CD1c-positive myeloid dendritic cell (primary cell): Measurements from ENCODE around the gene ELF1.

Experiments used
- DNase-seq: peaks from one replicate; pipeline ENCODE4 v3.0.0-alpha.2; 2016; ENCODE audit errors: extremely low spot score

ELF1 gene

DNA sequence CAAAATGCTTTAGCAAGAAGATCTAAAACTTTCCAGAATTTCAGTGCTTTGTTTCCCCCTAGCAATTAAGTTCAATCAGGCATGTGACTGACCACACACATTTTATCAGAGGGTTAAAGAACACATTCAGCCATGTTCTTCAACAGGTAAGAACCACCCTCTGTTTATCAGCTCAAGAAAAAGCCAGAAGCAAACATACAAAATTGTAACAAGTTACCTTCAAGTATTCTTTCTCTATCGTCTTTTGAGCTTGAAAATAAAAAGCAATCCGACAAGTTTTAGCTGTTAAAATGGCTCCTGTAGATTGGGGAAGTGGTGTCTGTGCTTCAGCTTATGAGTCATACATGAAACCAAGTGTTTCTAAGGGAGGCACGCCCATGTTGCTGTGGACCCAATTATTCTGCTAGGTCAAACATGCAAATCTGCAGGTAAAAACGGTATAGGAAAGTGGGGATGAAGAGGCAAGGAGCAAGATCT, at the start of gene ELF1:
Gene ELF1 (minus strand): TSS at position 306 of the 477 bp plus-strand sequence. CDS start 37,262 bp downstream, outside the sequence.
- DNase-seq: peak; percentile 93

DNA sequence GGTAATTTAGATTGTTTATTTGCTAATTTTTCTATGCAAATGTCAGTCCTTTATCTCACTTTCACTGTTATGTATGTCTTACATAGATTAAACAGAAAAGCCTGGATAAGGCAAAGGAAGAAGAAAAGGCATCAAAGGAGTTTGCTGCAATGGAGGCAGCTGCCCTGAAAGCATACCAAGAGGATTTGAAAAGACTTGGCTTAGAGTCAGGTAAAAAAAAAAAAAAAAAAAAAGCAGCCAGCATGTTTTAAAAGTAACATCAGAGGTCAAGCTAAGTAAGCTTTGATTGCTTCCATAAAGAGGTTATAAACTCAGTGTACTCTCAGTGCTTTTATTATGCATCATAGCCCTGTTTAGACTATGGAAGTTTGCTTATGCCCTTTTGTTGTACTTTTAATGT, 46.0 kb upstream of the ELF1 start:
- no peak for DNase-seq

DNA sequence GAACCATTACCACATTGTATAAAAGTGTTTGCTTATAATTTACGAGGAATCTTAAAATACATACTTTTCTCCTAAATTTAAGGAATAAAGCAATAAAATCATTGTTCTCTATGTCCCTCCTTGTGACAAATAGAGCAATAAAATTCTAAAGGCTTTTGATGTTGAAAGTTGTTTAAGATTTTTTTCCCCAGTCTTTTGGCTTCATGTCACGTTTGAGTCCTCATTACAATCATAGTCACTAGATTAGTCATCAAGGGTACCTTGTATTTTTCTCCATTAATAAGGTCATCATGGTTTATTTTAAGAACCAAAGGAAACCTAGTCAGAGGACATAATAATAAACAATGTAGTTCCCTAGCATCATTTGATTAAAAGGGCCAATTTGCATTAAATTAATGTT, 45.4 kb upstream of the ELF1 start:
- no peak for DNase-seq

GRCh38 chr13:41061914-41062837, 43.1 kb upstream of the ELF1 start:
- DNase-seq: peak; percentile 82

- DNase-seq: peak; percentile 94
Observed at GRCh38 chr13:41061075-41061913, 42.2 kb upstream of the ELF1 start, which contains the start of gene WBP4. TSS of gene WBP4 (plus strand) at chr13:41061509. CDS start at chr13:41061674, 165 bp downstream.

- peak; percentile 95 for DNase-seq
Observed at GRCh38 chr13:41060724-41061074, 41.6 kb upstream of the ELF1 start.

DNA sequence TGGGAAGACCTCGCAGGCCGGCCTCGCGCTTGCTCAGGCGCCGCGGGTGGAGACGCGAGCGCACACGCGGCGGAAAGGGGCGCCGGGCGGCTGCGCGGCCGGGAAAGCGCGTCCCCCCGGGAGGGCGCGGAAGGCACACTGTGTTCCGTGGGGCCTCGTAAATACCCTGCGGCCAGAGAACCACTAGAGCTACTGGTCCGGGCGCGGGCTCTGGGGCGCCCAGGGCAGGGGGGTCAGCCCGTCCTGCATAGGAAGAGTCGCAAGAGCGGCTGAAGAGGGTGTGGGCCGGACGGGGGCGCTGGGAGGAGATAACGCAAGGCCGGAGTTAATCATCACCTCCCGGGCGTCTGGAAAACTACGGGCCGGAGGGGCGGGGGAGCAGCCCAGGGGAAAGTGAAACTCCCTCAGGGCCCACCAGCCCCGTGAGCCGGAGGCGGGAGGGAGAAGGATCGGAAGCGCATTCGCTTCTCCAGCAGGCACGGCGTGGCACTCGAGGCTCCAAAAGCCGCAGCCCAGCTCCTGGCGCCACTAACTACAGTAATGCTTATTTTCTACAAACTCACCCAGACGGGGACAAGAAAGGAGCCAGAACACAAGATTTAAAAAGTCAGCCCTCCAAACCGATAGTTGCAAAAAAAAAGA, 41.1 kb upstream of the ELF1 start:
- peak; percentile 95 for DNase-seq

GRCh38 chr13:41059456-41060081, 40.5 kb upstream of the ELF1 start:
- peak; percentile 8 for DNase-seq

DNA sequence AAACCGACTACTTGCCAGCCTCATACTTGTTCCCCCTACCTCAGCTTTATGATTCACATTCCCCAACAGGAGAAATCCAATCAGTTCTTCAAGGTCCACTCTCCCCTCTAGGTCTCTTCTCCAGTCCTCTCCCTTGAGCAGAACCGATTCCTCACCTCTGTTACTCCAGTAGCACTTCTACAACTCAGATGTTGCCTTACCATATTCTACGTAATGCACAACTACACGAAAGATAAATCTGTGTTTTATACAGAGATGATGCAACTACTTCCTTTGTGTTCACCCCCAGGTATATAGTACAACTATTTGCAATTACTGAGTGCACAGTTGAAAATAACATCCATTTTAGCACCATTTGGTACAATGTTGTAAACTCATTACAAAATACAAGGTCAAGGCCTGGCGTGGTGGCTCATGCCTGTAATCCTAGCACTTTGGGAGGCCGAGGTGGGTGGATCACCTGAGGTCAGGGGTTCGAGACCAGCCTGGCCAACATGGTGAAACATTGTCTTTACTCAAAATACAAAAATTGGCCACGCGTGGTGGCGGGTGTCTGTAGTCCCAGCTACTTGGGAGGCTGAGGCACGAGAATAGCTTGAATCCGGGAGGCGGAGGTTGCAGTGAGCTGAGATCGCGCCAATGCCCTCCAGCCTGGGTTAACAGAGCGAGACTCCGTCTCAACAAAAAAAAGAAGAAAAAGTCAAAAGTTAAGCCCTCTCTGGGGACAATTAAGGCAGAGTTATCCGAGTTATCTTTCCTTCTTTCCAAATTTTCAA, 39.4 kb upstream of the ELF1 start:
- DNase-seq: no peak

- no peak for DNase-seq
Observed at GRCh38 chr13:41056826-41057711, 38.0 kb upstream of the ELF1 start.

GRCh38 chr13:41056194-41056593, 37.1 kb upstream of the ELF1 start:
- DNase-seq: peak; percentile 11

GRCh38 chr13:41054919-41055619, 36.0 kb upstream of the ELF1 start:
- peak; percentile 12 for DNase-seq

- DNase-seq: peak; percentile 69
Observed at GRCh38 chr13:41054212-41054877, 35.2 kb upstream of the ELF1 start.

GRCh38 chr13:41053384-41053826, 34.3 kb upstream of the ELF1 start:
- DNase-seq: peak; percentile 72

- no peak for DNase-seq
Observed at GRCh38 chr13:41052441-41052840, 33.3 kb upstream of the ELF1 start.

DNA sequence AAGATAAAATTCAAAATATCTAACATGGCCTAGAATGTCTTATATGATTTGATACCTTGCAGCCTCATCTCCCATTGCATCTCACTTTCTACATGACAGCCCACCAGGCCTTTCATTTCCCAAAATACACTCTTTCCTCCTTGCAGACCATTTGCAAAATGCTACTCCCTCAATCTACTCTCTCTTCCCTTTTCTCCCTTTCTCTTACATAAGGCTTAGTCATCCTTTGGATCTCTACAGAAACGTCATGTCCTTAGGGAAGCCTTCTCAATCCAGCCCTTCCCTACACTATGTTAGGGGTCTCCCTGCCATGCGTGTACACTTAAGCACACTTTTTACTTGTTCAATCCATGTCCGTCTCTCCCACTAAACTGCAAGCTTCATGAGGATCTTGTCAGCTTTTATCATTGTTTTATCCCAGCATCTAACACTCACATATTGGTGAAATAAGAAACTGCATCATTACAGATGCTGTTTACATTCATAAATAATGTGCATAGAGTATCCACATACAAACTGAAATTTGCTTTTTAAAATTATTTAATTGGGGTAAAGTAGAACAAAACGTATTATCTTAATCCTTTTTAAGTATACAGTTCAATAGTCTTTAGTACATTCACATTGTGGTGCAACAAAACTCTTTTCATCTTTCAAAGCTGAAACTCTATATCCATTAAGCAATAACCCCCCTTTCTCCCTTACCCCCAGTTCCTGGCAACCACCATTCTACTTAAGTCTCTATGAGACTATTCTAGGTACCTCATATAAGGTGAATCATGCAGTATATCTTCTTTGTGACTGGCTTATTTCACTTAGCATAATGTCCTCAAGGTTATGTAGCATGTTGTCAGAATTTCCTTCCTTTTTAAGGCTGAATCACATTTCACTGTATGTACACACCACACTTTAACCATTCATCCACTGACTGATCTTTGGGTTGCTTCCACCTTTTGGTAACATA, 30.6 kb upstream of the ELF1 start:
- DNase-seq: peak; percentile 77

- peak; percentile 34 for DNase-seq
Observed at GRCh38 chr13:41048640-41049039, 29.5 kb upstream of the ELF1 start.
